Mesothelial cell of epicardium (in vitro differentiated cells): ENCODE measurements around the gene B4GALNT4. TPM values are rescaled to one million over a fixed set of nuclear protein-coding genes. Genes with fewer than 3 reads are reported as not detected.
A peak's percentile ranks its signal among the peaks of the same experiment; 100 is the strongest.

Experiments used
- DNase-seq, 2 experiments: peaks; one replicate each; pipeline ENCODE4 v3.0.0; 2021; ENCODE audit warnings: low spot score in 2 of 2; ENCODE audit not compliant: unreplicated experiment in 2 of 2
- H3K27ac Mint-ChIP-seq: 2 replicates; pipeline ENCODE4 v1.8.0; 2021; ENCODE audit warnings: mixed read lengths
- H3K27me3 Mint-ChIP-seq: 2 replicates; pipeline ENCODE4 v1.8.0; 2021; ENCODE audit warnings: low read depth, mixed read lengths
- H3K36me3 Mint-ChIP-seq: 2 replicates; pipeline ENCODE4 v1.8.0; 2021; ENCODE audit warnings: mixed read lengths
- H3K4me1 Mint-ChIP-seq: 2 replicates; pipeline ENCODE4 v1.8.0; 2021; ENCODE audit warnings: mixed read lengths
- H3K4me3 Mint-ChIP-seq: 2 replicates; pipeline ENCODE4 v1.8.0; 2021; ENCODE audit warnings: mild to moderate bottlenecking, moderate library complexity, mixed read lengths
- H3K9me3 Mint-ChIP-seq: 2 replicates; pipeline ENCODE4 v1.8.0; 2021; ENCODE audit warnings: mixed read lengths
- total RNA-seq: library from RNA; stranded (reverse); gene quantifications from 3 replicates; pipeline ENCODE4 v1.2.1, GENCODE V29; 2021
- TF ChIP-seq, protein P1 (sequence below): fragments of 200-600 bp; sonication (generic); IDR thresholded peaks from one replicate; pipeline ENCODE4 v1.5.0; 2021; ENCODE audit warnings: antibody characterized with exemption; ENCODE audit not compliant: unreplicated experiment

B4GALNT4 gene
- total RNA-seq, 1 donor from 2014 or later = 314 TPM

DNA sequence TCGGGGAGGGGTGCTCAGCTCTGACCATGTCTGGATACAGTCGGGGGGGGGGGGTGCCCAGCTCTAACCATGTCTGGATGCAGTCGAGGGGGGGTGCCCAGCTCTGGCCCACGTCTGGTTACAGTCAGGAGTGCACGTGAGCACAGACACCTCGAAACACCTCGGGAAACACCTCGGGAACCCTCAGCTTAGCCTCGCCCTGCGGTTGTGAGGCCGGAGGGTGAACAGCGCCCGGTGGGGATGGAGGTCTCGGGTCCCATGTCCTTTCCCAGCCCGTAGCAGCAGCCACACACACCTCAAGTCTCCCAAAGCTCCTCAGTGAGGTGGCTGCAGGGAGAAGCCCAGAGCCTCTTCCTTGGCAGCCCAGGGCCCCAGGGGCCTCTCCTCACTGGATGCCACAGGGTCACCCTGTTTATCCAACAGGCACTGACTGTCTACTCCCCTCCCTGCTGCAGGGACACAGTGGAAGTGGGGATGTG, 43.4 kb downstream of the B4GALNT4 start:
- H3K36me3 Mint-ChIP-seq = no peaks in the 10 kb centered on the region
- no peak overlapping the region for H3K4me3 Mint-ChIP-seq
- no peak overlapping the region for H3K27ac Mint-ChIP-seq
- H3K9me3 Mint-ChIP-seq = no peaks in the 10 kb centered on the region
- peaks cover 15% of the 10 kb centered on the region for H3K4me1 Mint-ChIP-seq
- no peak for DNase-seq
- TF ChIP-seq, protein P1, sequence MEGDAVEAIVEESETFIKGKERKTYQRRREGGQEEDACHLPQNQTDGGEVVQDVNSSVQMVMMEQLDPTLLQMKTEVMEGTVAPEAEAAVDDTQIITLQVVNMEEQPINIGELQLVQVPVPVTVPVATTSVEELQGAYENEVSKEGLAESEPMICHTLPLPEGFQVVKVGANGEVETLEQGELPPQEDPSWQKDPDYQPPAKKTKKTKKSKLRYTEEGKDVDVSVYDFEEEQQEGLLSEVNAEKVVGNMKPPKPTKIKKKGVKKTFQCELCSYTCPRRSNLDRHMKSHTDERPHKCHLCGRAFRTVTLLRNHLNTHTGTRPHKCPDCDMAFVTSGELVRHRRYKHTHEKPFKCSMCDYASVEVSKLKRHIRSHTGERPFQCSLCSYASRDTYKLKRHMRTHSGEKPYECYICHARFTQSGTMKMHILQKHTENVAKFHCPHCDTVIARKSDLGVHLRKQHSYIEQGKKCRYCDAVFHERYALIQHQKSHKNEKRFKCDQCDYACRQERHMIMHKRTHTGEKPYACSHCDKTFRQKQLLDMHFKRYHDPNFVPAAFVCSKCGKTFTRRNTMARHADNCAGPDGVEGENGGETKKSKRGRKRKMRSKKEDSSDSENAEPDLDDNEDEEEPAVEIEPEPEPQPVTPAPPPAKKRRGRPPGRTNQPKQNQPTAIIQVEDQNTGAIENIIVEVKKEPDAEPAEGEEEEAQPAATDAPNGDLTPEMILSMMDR = no peak
- H3K27me3 Mint-ChIP-seq = peaks cover 12% of the 10 kb centered on the region

DNA sequence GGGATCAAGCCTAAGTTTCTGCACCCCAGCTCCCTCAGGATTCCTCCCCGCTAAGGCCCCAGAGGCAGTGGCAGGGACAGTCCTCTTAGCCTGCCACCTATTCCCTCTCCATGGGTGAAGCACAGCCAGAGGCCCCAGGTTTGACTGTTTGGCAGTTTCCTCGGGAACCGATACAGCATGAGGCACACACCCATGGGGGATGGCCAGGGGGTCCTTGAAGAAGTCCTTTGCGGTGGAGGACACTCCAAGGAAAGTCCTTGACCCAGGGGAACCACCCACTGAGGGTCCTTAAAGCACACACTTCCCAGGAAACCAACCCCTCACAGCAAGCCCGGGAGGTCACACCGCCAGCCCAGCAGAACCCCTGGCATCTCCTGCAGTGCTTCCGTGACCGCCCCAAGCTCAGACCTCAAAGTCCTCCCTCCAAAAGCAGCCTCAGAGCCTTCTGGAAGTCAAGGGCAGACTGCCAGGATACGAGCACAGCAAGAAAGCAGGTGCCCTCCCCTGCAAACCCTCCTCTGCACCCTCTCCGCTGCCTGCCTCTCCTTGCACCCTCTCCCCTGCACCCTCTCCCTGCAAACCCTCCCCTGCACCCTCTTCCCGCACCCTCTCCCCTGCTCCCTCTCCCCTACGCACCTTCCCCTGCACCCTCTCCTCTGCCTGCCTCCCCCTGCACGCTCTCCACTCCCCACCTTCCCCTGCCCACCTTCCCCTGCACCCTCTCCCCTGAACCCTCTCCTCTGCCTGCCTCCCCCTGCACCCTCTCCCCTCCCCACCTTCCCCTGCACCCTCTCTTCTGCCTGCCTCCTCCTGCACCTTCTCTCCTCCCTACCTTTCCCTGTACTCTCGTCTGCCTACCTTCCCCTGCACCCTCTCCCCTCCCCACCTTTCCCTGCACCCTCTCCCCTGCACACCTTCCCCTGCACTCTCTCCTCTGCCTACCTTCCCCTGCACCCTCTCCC, 44.1 kb downstream of the B4GALNT4 start:
- H3K27ac Mint-ChIP-seq = no peak overlapping the region
- TF ChIP-seq, protein P1 = no peak
- no peaks in the 10 kb centered on the region for H3K36me3 Mint-ChIP-seq
- no peak for DNase-seq
- no peak overlapping the region for H3K4me3 Mint-ChIP-seq
- no peaks in the 10 kb centered on the region for H3K9me3 Mint-ChIP-seq
- peaks cover 15% of the 10 kb centered on the region for H3K27me3 Mint-ChIP-seq
- H3K4me1 Mint-ChIP-seq = peaks cover 18% of the 10 kb centered on the region

- TF ChIP-seq, protein P1 = no peak
- Mint-ChIP-seq H3K4me3 (no peak overlapping the region), H3K27me3 (peaks cover 15% of the 10 kb centered on the region), H3K36me3 (no peaks in the 10 kb centered on the region), H3K9me3 (no peaks in the 10 kb centered on the region), H3K4me1 (peaks cover 18% of the 10 kb centered on the region), H3K27ac (no peak overlapping the region)
- DNase-seq = no peak
Measured at GRCh38 chr11:414318-414857, 45.1 kb downstream of the B4GALNT4 start.

- H3K27ac Mint-ChIP-seq = no peak overlapping the region
- H3K36me3 Mint-ChIP-seq = no peaks in the 10 kb centered on the region
- H3K4me3 Mint-ChIP-seq = peak overlapping the region; percentile 53
- DNase-seq = no peak
- TF ChIP-seq, protein P1 = no peak
- H3K4me1 Mint-ChIP-seq = peaks cover 18% of the 10 kb centered on the region
- H3K27me3 Mint-ChIP-seq = peaks cover 15% of the 10 kb centered on the region
- H3K9me3 Mint-ChIP-seq = no peaks in the 10 kb centered on the region
Measured at GRCh38 chr11:415640-416041, 46.3 kb downstream of the B4GALNT4 start.

- H3K4me3 Mint-ChIP-seq = peak overlapping the region; percentile 53
- H3K36me3 Mint-ChIP-seq = no peaks in the 10 kb centered on the region
Measured at GRCh38 chr11:416051-416756, 46.9 kb downstream of the B4GALNT4 start.

More at GRCh38 chr11:416051-416756, 46.9 kb downstream of the B4GALNT4 start:
- Mint-ChIP-seq H3K27ac (no peak overlapping the region), H3K27me3 (peaks cover 15% of the 10 kb centered on the region), H3K4me1 (peaks cover 18% of the 10 kb centered on the region), H3K9me3 (no peaks in the 10 kb centered on the region)
- TF ChIP-seq, protein P1 = no peak
- DNase-seq = no peak
